NCI-H748 (cell line): ENCODE data around the gene CGA.
A peak's percentile ranks its signal among the peaks of the same experiment; 100 is the strongest.
"Not testable (repeated sequence)": the region's sequence is repeated elsewhere in the genome, so short reads cannot be mapped to it uniquely, and the experiment has no call there.

Experiments used
- DNase-seq: peaks from one replicate; lab custom pipeline; 2025; ENCODE audit not compliant: unreplicated experiment; lab: John Stamatoyannopoulos, UW

CGA gene

DNA sequence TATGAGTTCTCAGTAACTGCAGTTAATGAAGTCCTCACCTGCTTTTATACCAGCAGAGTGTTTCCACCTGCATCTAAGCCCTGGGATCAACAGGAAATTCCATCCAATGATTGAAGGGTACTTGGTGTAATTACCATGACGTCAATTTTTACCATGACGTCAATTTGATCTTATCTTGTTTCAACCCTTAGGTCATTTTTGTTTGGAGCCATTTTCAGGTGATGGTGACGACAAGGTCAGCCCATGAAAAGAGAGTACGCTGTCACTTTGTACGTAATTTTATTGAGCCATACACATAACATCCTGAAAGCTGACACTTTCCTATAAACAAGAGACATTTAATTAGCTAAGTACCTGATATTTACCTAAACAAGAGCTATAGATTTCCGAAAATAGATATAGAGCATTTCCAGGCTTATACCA, at the start of gene CGA:
CGA (minus strand) TSS at position 20 of the 423 bp plus-strand sequence. CDS start 6,906 bp downstream, outside the sequence.
- peak; percentile 71 for DNase-seq

DNA sequence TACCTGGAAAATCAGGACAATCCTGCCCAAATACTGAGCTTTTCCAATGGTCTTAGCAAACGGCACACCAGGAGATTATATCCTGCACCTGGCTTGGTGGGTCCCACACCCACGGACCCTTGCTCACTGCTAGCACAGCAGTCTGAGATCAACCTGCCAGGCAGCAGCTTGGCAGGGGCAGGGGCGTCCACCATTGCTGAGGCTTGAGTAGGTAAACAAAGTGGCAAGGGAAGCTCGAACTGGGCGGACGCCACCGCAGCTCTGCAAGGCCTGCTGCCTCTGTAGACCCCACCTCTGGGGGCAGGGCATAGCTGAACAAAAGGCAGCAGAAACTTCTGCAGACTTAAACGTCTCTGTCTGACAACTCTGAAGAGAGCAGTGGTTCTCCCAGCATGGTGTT, 45.0 kb upstream of the CGA start:
- not testable (repeated sequence) for DNase-seq

DNA sequence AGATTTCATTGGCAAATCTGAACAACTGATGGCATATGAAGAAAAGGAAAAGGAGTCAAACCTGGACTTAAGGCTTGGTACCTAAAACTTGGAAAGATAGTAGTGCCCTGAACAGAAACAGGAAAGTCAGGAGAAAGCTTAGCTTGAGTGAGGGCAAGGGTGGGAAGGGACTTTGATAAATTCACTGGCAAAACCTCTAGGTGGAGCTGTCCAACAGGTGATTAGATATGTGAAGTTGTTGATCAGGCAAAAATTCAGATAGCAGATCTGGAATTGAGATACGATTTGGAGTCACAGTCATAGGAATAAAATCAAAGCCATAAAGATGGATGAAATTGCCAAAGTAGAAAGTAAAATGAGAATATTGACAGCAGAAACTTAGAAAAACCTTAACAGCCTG, 44.3 kb upstream of the CGA start:
- DNase-seq, result peak; percentile 65

DNA sequence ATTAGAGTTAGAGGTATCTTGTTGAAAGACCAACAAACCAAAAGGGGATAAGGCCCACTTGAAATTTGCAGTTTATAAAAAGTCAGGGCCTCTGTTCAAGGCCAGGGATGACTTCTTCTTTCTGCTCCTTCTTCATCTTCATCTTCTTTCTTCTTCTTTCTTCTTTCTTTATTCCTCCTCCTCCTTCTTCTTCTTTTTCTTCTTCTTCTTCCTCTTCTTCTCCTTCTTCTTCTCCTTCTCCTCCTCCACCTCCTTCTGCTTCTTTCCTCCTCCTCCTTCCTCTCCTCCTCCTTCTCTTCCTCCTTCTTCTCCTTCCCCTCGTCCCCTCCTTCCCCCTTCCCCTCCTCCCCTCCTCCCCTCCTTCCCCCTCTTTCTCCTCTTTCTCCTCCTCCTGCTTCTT, 42.1 kb upstream of the CGA start:
- no peak for DNase-seq

DNA sequence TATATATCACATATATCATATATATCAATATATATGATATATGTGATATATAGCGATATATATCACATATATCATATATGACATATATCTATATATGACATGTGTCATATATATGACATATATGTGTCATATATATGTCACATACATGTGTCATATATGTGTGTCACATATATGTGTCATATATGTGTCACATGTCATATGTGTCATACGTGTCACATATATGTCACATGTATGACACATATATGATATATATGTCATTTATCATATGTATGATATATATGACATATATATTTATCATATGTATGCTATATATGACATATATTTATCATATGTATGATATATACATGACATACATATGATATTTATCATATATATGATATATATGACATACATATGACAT, 32.8 kb upstream of the CGA start:
- DNase-seq, result no peak

DNA sequence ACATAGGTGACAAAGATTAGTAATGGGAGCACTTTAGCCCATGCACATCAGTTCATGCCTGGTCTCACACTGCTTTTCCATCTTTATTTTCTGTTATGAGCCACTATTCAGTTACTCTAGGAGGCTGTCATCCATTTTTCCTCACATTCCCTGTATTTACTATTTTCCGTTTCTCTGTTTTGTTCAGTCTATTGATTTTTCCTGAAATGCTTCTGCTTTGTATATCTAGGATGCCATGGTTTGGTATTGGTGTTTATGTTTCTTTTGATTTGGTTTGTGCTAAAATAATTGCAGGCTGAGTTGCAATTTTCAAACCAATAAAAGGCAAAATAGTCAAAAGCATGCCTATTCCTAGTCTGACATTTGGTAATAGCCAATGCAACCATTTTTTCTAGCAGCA, 31.6 kb upstream of the CGA start:
- no peak for DNase-seq

DNA sequence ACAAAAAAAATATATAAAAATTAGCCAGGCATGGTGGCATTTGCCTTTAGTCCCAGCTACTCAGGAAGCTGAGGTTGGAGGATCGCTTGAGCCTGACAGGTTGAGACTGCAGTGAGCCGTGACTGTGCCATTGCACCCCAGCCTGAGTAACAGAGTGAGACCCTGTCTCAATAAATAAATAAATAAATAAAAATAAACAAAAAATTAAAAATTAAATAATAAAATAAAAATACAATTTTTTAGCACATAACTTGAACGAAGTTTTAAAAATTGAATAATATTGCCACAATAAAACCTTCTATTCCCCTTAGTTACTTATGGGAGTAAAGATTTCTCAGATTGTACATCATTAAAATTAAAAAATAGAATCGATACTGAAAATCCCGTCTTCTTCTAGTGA, 29.2 kb upstream of the CGA start:
- DNase-seq, result no peak

DNA sequence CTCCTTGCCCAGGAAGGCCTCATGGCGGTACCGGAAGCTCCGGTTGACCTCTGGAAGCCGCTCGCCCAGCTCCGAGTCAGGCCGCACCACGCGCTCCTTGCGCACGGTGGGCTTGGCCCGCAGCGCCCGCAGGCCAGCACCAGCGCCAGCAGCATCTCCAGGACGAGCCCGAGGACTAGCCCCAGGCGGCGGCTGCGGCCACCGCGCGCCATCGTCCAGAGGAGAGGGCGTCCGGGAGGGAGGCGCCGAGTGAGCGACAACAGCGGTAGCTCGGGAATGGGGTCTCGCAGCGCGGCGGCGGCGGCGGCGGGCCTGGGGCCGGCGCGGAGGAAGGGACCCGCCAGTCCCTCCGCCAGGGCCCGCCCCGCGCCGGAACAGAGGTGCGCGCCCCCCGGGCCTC, 27.6 kb upstream of the CGA start:
- no peak for DNase-seq

DNA sequence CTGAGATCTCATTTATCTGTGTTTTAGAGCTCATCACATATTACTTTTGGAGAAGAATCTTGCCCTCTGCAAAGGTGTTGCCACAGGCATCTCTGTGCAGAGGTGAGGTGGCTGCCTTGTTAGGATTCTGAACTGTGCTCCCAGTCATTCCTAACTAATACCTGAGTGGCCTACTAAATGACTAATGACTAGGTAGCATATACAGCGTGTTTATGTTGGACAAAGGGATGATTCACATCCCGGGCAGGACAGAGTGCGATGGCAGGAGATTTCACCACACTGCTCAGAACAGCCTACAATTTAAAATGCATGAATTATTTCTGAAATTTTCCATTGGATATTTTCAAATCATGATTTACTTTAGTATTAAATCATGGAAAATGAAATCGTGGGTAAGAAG, 23.1 kb upstream of the CGA start:
- DNase-seq, result no peak

DNA sequence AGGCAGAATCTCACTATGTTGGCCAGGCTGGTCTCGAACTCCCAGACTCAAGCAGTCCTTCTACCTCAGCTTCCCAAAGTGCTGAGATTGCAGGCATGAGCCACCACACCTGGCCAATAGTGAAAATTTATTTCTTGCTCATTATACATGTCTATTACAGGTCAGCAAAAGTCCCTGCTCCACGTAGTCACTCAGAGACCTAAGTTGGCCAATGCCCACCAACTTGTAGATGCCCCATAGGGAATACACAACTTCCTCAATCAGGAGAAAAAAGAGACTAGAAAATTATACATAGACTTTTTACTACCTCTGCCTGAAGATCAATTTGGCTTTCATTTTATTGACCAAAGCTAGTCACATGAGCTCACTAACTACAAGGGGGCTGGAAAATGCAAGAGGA, 22.0 kb upstream of the CGA start:
- DNase-seq, result no peak

DNA sequence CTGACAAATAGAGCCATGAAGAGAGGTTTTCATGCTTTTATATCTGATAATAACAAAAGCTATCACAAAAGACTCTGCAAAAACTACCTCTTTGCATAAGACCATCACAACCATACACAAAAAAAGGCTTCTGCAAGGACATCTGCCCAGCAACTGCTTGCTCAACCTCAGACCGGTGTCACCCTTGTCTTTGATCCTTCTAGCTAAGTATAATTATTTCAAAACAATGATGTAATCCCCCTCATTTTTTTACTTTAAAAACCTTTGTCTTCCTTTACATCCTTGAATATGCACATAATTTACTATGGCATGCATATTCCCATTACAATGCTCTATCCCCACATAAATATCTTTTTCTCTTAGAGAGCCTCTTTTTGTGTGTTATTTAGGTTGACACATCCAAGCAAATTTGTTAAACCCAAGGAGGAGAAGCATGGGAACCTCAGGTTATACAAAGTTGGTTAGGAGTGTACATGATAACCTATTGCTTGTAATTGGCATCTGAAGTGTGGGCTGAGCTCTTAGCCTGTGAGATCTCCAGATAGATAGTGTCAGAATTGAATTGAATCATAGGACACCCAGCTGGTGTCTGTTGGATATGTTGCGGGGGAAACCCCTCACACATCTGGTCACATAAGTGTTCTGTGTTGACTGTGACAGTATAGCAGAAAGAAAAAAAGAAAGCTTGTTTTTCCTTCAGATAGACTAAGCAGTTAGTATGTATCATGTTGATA, 20.7 kb upstream of the CGA start:
- DNase-seq, result no peak

DNA sequence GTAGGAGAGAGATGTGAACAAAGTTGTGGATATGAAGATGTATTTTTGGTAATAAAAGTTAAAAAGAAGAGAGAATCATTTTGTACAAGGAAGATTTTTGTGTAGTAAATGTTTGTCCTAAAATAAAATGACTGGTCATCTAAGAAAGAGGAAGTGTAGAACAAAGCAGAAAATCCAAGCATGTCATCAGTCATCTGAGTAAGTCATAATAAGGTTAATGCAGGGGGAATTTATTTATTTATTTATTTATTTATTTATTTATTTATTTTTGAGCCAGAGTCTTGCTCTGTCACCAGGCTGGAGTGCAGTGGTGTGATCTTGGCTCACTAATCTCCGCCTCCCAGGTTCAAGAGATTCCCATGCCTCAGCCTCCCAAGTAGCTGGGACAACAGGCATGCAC, 15.7 kb upstream of the CGA start:
- no peak for DNase-seq

DNA sequence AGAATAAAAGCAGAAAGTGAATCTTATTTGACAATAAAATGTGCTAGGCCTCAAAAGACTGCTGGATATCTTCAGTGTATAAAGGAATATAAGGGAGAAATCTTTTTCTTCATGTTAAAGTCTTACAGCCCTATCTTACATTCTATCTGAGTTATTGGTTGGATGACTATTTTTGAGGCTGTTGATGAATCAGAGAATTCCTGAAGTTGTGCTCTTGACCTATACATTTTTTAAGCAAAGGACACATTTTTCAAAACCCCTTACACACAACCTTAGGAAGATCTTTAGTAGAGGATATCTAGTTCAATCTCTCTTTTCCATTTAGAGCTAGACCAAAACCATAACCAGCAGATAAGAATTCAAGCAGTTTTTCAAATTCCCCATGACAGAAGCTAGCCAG, 10.9 kb upstream of the CGA start:
- DNase-seq, result no peak

DNA sequence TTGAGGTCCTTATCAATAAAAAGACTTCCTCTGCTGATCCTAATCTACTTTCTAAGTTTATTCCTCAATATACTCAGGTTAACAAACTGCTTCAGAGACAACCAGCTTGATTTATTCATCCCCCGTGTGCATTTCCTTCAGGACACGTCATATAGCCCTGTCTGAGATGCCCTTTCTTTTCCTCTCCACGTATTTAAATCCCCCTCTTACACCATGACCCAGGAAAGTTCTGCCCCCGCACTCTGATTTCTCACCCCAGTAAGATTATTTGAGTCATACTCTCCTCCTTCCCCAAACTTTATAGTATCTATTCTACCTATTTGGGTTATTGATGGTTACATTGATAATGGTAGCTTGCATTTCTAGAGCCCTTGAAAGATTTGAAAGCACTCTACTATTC, 9.8 kb upstream of the CGA start:
- no peak for DNase-seq

DNA sequence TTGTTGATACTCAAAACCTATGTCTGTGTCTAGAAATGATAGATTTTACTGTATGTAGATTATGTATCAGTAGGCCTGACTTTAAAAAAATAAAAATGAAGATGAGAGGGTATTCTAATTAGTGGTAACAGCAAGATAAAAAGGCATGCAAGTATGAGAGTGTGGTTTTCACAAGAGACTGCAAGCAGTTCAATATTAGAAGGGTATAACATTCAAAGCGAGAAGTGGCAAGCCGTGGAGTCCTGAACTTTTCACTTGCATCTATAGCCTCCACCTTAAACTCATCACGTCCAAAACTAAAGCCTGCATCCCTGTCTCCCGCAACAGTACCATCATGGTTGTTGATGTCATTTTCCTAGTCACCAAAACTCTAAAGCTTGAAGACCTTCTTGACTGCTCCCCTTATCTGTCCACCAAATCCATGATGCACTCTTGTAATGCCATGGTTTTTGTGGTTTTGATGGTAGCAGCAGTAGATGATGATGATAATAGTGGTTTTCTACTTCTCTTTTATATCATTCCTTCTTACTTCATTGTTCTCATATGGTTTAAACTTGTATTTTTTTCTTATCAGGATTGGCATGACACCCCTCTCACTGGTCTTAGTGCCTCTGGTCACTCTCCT, 9.2 kb upstream of the CGA start:
- no peak for DNase-seq

DNA sequence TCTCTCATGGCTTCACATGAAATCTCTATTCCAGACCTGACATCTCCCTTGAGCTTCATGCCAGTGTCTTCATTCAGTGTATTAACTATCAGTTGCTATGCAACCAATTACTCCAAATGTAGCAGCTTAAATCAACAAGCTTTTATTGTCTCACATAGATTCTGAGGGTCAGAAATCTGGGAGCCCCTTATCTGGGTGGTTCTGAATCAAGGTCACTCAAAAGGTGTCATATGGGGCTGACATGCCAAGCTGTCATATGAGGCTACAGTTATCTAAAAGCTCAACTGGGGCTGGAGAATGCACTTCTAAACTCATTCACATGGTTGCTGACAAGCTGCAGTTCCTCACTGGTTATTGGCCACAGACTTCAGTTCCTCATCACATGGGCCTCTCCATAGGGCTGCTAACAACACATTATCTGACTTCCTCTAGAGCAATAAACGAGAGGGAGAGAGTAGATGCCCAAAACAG, 7.3 kb upstream of the CGA start:
- peak; percentile 80 for DNase-seq

DNA sequence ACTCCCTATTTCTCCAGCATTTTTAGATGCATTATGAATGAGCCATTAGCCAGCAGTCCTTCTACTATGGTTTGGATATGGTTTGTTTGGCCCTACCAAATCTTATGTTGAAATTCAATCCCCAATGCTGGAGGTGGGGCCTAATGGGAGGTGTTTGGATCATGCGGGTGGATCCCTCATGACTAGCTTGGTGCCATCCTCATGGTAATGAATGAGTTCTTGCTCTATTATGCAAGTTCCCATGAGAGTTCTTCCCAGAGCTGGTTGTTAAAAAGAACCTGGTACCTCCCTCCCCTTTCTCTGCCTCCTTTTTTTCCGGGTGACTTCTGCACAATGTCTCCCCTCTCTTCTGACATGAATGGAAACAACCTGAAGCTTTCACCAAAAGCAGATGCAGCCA, 6.2 kb upstream of the CGA start:
- DNase-seq, result no peak

DNA sequence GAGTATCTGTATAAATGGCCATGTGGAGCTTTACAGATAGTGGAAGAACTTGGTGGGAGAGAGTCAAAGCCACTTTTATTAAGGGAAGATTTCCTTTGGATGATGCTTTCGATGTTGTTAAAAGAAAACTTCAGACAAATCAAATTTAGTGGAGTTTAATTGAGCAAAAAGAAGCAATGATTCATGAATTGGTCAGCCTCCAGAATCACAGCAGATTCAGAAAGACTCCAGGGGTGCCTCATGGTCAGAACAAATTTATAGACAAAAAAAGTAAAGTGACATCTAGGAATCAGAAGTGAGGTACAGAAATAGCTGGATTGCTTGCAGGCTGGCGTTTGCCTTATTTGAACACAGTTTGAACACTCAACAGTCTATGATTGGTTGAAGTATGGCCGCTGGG, 5.3 kb upstream of the CGA start:
- no peak for DNase-seq

DNA sequence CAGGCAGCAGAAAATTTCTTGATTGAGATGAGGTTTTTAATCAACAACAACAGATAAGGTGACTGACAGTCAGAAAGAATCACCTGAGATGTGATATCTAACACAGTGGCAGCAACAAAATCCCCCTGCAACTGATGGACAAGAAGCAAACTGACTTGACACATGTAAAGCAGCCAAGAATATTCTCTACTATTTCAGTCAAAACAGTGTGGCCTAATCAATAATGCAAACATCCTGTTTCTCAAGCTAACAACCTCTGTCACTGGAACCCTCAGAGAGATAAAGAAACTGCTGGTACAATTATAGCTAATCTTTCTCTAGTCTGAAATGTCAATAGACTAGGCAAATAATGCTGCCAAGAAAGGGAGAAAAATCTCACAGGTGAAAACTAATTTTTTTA, 4.6 kb upstream of the CGA start:
- peak; percentile 43 for DNase-seq

DNA sequence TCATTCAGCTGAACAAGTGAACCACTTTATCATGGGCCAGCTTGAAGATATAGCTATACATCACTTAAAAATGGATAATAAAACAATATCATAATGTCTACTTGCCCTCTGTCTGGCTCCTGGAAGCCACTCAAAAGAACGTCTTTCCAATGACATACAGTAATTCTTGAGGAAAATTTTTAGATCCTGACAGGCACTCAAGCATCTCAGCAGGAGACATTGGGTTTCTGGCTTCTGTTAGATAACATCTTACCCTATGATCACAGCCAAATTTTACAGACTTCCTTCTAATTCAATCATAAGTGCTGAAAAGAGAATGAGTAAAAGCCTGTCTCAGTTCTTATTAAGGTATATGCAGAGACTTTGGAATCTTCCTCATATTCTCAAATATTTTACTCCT, 330 bp downstream of the CGA start:
- DNase-seq, result no peak

DNA sequence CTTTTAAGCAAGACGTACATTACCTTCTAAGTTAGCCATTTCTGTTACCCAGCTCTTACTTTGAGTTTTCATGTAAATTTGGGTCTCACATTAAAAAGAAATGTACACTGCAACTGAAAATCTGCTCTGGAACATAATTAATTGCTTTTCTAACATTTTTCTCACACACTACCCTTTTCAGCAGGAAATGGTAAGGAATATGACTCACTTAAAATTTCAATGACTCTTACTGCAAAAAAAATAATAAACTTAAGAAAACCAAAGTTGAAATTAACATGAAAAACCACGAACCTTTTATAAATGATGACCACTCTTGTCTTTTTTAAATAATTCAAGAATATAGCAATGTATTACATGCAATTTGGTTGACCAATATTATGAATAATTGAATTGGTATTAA, 1.3 kb downstream of the CGA start:
- DNase-seq, result no peak

DNA sequence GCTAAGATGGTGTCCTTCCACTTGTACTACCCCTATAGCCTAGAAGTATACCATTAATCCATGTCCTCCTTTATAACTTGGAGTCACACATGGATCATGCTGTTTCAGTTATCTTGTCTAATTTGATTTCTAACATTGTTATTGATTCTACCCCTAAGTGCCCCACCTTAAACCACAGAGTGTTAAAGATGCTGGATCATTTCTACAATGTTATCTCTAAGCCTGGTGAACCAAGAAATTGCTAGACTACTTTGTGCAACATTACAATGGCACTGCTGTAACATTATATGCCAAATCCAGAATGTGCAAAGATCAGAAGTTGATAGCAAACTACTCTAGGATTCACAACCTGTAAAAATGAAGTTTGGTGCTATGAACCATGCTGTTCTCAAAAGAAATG, 1.7 kb downstream of the CGA start:
- no peak for DNase-seq

DNA sequence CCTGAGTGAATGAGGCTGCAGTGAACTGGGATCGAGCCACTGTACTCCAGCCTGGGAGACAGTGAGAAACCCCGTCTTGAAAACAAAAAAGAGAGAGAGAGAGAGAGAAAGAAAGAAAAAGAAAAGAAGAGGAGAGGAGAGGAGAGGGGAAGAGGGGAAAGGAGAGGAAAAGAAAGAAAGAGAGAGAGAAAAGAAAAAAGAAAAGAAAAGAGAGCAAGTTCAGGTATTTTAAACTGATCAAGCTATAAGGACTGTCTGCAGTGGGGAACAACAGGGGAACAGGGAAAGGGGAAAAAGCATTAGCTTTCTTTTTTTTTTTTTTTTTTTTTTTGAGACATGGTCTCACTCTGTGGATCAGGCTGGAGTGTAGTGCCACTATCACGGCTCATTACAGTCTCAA, 2.5 kb downstream of the CGA start:
- DNase-seq, result no peak
